Measurements from ENCODE around the gene PMFBP1. TPM values are rescaled to one million over a fixed set of nuclear protein-coding genes. Genes with fewer than 3 reads are reported as not detected.

The PMFBP1 gene
- total and polyA plus RNA-seq, 10 of the 15 experiments (the other 5 are each of a cell fraction or from before 2014, with no cell fraction given): 0.40 to 2.3 (median 1.1) TPM

DNA sequence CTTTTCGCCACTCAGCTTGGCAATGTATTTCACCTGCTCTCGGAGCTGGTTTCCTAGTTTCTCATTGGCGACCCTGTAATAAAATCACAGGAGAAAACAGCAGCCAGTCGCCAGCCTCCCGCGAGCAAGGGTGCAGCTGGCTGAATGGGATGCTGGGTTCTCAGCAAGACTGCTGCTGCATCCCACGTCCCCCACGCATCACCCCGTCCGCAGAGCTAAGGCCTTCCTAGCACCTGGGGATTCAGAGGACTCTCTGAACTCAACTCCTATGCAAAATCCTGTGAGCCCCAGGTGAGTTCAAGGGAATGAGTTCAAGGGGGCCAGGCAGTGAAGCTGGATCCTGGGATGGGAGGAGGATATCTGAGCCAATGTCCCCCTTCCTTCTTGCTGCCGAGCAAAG is 49.0 kb downstream of the PMFBP1 start:
- DNase-seq (ENCODE audit: low read depth, low spot score): no peak
- ChIA-PET CTCF (interaction anchor here (1.0 to 4.5 kb wide), 3 partner anchors 8 to 345 kb away, joined by 3 to 92 read pairs (median 3); no protein-coding TSS in a partner anchor), RAD21 (ENCODE audit: unreplicated experiment) (no interaction called here), SMC1A (ENCODE audit: uncharacterized antibody, unreplicated experiment) (interaction anchor here (0.6 to 4.9 kb wide), 2 partner anchors 9 to 344 kb away, joined by 3 to 38 read pairs; no protein-coding TSS in a partner anchor), POLR2A (no interaction called here)
- intact Hi-C loops (cut with micrococcal nuclease; ENCODE audit: unreplicated experiment): loop anchor here (10.0 kb wide), 2 partner anchors 122 to 1072 kb away; no protein-coding TSS in a partner anchor
- TF ChIP-seq HDGF (IDR thresholded peaks at IDR 0.05) (no peak), KDM1A (IDR thresholded peaks at IDR 0.05; ENCODE audit: borderline replicate concordance) (no peak), CHD2 (IDR thresholded peaks at IDR 0.05; ENCODE audit: borderline replicate concordance, low read depth, low read length) (no peak), NFIC (IDR thresholded peaks at IDR 0.05; ENCODE audit: low read depth, low read length) (no peak), RCOR1 (conservative IDR thresholded peaks at IDR 0.05; ENCODE audit: low read depth, low read length) (no peak), HDAC2 (IDR thresholded peaks at IDR 0.05) (no peak), WRNIP1 (IDR thresholded peaks at IDR 0.05; ENCODE audit: borderline replicate concordance, low read depth, low read length) (no peak), NR2C1 (IDR thresholded peaks at IDR 0.05) (no peak)
- TF ChIP-seq, protein P1, sequence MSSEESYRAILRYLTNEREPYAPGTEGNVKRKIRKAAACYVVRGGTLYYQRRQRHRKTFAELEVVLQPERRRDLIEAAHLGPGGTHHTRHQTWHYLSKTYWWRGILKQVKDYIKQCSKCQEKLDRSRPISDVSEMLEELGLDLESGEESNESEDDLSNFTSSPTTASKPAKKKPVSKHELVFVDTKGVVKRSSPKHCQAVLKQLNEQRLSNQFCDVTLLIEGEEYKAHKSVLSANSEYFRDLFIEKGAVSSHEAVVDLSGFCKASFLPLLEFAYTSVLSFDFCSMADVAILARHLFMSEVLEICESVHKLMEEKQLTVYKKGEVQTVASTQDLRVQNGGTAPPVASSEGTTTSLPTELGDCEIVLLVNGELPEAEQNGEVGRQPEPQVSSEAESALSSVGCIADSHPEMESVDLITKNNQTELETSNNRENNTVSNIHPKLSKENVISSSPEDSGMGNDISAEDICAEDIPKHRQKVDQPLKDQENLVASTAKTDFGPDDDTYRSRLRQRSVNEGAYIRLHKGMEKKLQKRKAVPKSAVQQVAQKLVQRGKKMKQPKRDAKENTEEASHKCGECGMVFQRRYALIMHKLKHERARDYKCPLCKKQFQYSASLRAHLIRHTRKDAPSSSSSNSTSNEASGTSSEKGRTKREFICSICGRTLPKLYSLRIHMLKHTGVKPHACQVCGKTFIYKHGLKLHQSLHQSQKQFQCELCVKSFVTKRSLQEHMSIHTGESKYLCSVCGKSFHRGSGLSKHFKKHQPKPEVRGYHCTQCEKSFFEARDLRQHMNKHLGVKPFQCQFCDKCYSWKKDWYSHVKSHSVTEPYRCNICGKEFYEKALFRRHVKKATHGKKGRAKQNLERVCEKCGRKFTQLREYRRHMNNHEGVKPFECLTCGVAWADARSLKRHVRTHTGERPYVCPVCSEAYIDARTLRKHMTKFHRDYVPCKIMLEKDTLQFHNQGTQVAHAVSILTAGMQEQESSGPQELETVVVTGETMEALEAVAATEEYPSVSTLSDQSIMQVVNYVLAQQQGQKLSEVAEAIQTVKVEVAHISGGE (CRISPR knock-in tag; IDR thresholded peaks at IDR 0.05): no peak
- TF ChIP-seq, protein P2, sequence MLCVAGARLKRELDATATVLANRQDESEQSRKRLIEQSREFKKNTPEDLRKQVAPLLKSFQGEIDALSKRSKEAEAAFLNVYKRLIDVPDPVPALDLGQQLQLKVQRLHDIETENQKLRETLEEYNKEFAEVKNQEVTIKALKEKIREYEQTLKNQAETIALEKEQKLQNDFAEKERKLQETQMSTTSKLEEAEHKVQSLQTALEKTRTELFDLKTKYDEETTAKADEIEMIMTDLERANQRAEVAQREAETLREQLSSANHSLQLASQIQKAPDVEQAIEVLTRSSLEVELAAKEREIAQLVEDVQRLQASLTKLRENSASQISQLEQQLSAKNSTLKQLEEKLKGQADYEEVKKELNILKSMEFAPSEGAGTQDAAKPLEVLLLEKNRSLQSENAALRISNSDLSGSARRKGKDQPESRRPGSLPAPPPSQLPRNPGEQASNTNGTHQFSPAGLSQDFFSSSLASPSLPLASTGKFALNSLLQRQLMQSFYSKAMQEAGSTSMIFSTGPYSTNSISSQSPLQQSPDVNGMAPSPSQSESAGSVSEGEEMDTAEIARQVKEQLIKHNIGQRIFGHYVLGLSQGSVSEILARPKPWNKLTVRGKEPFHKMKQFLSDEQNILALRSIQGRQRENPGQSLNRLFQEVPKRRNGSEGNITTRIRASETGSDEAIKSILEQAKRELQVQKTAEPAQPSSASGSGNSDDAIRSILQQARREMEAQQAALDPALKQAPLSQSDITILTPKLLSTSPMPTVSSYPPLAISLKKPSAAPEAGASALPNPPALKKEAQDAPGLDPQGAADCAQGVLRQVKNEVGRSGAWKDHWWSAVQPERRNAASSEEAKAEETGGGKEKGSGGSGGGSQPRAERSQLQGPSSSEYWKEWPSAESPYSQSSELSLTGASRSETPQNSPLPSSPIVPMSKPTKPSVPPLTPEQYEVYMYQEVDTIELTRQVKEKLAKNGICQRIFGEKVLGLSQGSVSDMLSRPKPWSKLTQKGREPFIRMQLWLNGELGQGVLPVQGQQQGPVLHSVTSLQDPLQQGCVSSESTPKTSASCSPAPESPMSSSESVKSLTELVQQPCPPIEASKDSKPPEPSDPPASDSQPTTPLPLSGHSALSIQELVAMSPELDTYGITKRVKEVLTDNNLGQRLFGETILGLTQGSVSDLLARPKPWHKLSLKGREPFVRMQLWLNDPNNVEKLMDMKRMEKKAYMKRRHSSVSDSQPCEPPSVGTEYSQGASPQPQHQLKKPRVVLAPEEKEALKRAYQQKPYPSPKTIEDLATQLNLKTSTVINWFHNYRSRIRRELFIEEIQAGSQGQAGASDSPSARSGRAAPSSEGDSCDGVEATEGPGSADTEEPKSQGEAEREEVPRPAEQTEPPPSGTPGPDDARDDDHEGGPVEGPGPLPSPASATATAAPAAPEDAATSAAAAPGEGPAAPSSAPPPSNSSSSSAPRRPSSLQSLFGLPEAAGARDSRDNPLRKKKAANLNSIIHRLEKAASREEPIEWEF (IDR thresholded peaks at IDR 0.05; ENCODE audit: insufficient replicate concordance, low read depth, low read length): no peak
- H3K79me2 ChIP-seq (ENCODE audit: control insufficient read depth, insufficient read depth, low read length): no peaks in the 10 kb centered on the region
- no peak overlapping the region for H3K9ac ChIP-seq (ENCODE audit: control insufficient read depth, insufficient read depth, low read length)
- no peak overlapping the region for H3K27ac ChIP-seq (ENCODE audit: control insufficient read depth, insufficient read depth)
- H3K27me3 ChIP-seq (replicated peaks in 1 of 2; ENCODE audit: control insufficient read depth in 2 of 2, insufficient read depth in 2 of 2, low read length in 1 of 2): no peaks in the 10 kb centered on the region
- in situ Hi-C loops (cut with MboI): loop anchor here (5.0 to 10.0 kb wide), 2 partner anchors 339 to 1832 kb away; no protein-coding TSS in a partner anchor
- H3K36me3 ChIP-seq (ENCODE audit: control insufficient read depth in 2 of 2, insufficient read depth in 2 of 2, low read length in 1 of 2): no peaks in the 10 kb centered on the region
- FAIRE-seq: no peak
- H3K9me3 ChIP-seq (replicated peaks; ENCODE audit: control insufficient read depth, insufficient read depth, low read length): no peaks in the 10 kb centered on the region
- H4K20me1 ChIP-seq (ENCODE audit: control insufficient read depth, insufficient read depth): no peaks in the 10 kb centered on the region
- BruUV-seq (replicated peaks): no TSS peak
- ATAC-seq: no peak
- H2AFZ ChIP-seq (ENCODE audit: control insufficient read depth, low read depth, low read length): no peak overlapping the region
- no peak overlapping the region for H3K4me3 ChIP-seq
- no peak overlapping the region for H3K4me2 ChIP-seq (ENCODE audit: control insufficient read depth, insufficient read depth)
- no peaks in the 10 kb centered on the region; the same call in 1 of the 2 replicates for H3K4me1 ChIP-seq (ENCODE audit: control insufficient read depth, insufficient read depth, low read length)
- WGBS (ENCODE audit: insufficient coverage, insufficient replicate concordance, low lambda C conversion rate, missing lambda C conversion rate): 74% methylated on average over 11 of the region's 11 CpGs
